HepG2 (cell line): ENCODE results near the gene HORMAD2. TPM values are rescaled to one million over a fixed set of nuclear protein-coding genes. Genes with fewer than 3 reads are reported as not detected.
A peak's percentile ranks its signal among the peaks of the same experiment; 100 is the strongest.

ENCODE experiments used
- ATAC-seq: fragments of 200-7000 bp; cut with Tn5 transposase; 3 replicates; pipeline ENCODE4 v1.9.1; 2020; ENCODE audit warnings: mild to moderate bottlenecking, moderate library complexity
- BruUV-seq: library from RNA; stranded (reverse); fragments of 400-500 nt; replicated peaks from 2 replicates; lab custom pipeline; 2021; lab: Mats Ljungman, UMichigan
- CTCF ChIA-PET: fragments of 300-600 bp; formaldehyde crosslinking; extraction: SDS; loops from one replicate; lab custom pipeline; 2021; ENCODE audit warnings: low total read pairs, inconsistent platforms, low intra/inter-chr PET ratio; lab: Yijun Ruan, JAX
- POLR2A ChIA-PET: fragments of 350-600 bp; sonication (Branson Sonifier 250); formaldehyde crosslinking; loops from one replicate; lab custom pipeline; 2020; ENCODE audit warnings: antibody characterized with exemption, inconsistent platforms; lab: Yijun Ruan, JAX
- DNase-seq: peaks from one replicate; pipeline ENCODE4 v3.0.0-alpha.2; 2015; ENCODE audit warnings: low spot score
- FAIRE-seq: peaks from 3 replicates; lab custom pipeline; 2011; peaks lifted over from hg19 to GRCh38; lab: Jason Lieb, UNC
- H2AFZ ChIP-seq: one replicate; pipeline ENCODE4 v1.6.1; 2011; ENCODE audit warnings: low read length, inconsistent platforms
- H3K27ac ChIP-seq: fragments of 300-600 bp; 3 replicates; pipeline ENCODE4 v1.8.0; 2011; ENCODE audit warnings: mixed run types, mild to moderate bottlenecking, mixed read lengths, low read length, inconsistent platforms; ENCODE audit not compliant: insufficient read depth; ENCODE audit errors: extremely low read length
- H3K27me3 ChIP-seq, 2 experiments: fragments of 200-600 bp in 1 of 2; 2 replicates in 1 of 2; 3 replicates in 1 of 2; pipeline versions ENCODE4 v1.6.0 to v1.8.0; 2011; ENCODE audit warnings: low read length in 2 of 2, mild to moderate bottlenecking in 2 of 2, moderate library complexity in 2 of 2, inconsistent platforms in 1 of 2; ENCODE audit not compliant: insufficient read depth in 2 of 2, control insufficient read depth in 1 of 2
- H3K36me3 ChIP-seq, 2 experiments: fragments of 200-600 bp in 1 of 2; replicated peaks in 1 of 2; 2 replicates in 1 of 2; 3 replicates in 1 of 2; pipeline versions ENCODE4 v1.5.1 to v1.8.0; 2011; ENCODE audit warnings: low read length in 2 of 2, inconsistent platforms in 1 of 2; ENCODE audit not compliant: insufficient read depth in 2 of 2, control insufficient read depth in 1 of 2
- H3K4me1 ChIP-seq: 2 replicates; pipeline ENCODE4 v1.5.1; 2012; ENCODE audit warnings: low read length, inconsistent platforms; ENCODE audit not compliant: insufficient read depth
- H3K4me2 ChIP-seq: 2 replicates; pipeline ENCODE4 v1.6.0; 2011; ENCODE audit warnings: low read depth, low read length, inconsistent platforms
- H3K4me3 ChIP-seq, 3 experiments: fragments of 200-600 bp in 1 of 3; sonication (generic), shearing (Covaris generic) in 1 of 3; replicated peaks in 1 of 3; 2 replicates each; pipeline ENCODE4 v1.5.1; 2011 to 2016; ENCODE audit warnings: low read length in 3 of 3, inconsistent platforms in 2 of 3, low read depth in 2 of 3, mild to moderate bottlenecking in 2 of 3, control low read depth in 1 of 3, mixed read lengths in 1 of 3; ENCODE audit not compliant: insufficient read depth in 1 of 3
- H3K79me2 ChIP-seq: one replicate; pipeline ENCODE4 v1.6.1; 2011; ENCODE audit warnings: low read length, inconsistent platforms; ENCODE audit not compliant: insufficient read depth
- H3K9ac ChIP-seq: 2 replicates; pipeline ENCODE4 v1.6.0; 2011; ENCODE audit warnings: mild to moderate bottlenecking, low read depth, low read length, inconsistent platforms; ENCODE audit not compliant: insufficient read depth
- H3K9me3 ChIP-seq: 2 replicates; pipeline ENCODE4 v1.5.1; 2012; ENCODE audit warnings: mild to moderate bottlenecking, low read length
- H4K20me1 ChIP-seq: 2 replicates; pipeline ENCODE4 v1.6.0; 2011; ENCODE audit warnings: inconsistent platforms, mild to moderate bottlenecking, low read length, moderate library complexity; ENCODE audit not compliant: insufficient read depth
- EP300 ChIP-seq, 3 experiments: sonication (generic) in 1 of 3; formaldehyde crosslinking in 1 of 3; IDR thresholded peaks; 2 replicates each; pipeline versions ENCODE4 v1.5.1 to v1.6.1; 2011 to 2020; ENCODE audit warnings: low read depth in 2 of 3, low read length in 2 of 3, borderline replicate concordance in 1 of 3, improper control_type of control experiment in 1 of 3, mild to moderate bottlenecking in 1 of 3, missing genetic modification reagents in 1 of 3, moderate library complexity in 1 of 3
- ETV5 ChIP-seq: IDR thresholded peaks from 2 replicates; pipeline ENCODE4 v1.6.1; 2018; ENCODE audit warnings: missing biosample characterization, missing genetic modification reagents, inconsistent platforms, borderline replicate concordance
- FOXP1 ChIP-seq, 2 experiments: fragments of 450-650 bp in 1 of 2; IDR thresholded peaks; 2 replicates each; pipeline ENCODE4 v1.6.1; 2017 to 2018; ENCODE audit warnings: antibody characterized with exemption in 1 of 2
- MBNL3 ChIP-seq: fragments of 250-450 bp; sonication (Bioruptor Pico); conservative IDR thresholded peaks from 2 replicates; pipeline ENCODE4 v1.8.0; 2022; ENCODE audit warnings: mild to moderate bottlenecking, inconsistent platforms
- REL ChIP-seq: sonication (generic); formaldehyde crosslinking; conservative IDR thresholded peaks from 2 replicates; pipeline ENCODE4 v1.8.0; 2022; ENCODE audit warnings: mild to moderate bottlenecking, missing genetic modification reagents, moderate library complexity
- RFX3 ChIP-seq: IDR thresholded peaks from 2 replicates; pipeline ENCODE4 v1.6.1; 2016; ENCODE audit warnings: missing biosample characterization, missing genetic modification reagents
- ZBTB21 ChIP-seq: sonication (generic); formaldehyde crosslinking; IDR thresholded peaks from 2 replicates; pipeline ENCODE4 v1.4.0; 2020; ENCODE audit warnings: missing genetic modification reagents
- ZFX ChIP-seq: sonication (generic); formaldehyde crosslinking; IDR thresholded peaks from 2 replicates; pipeline ENCODE4 v1.4.0; 2020; ENCODE audit warnings: mild to moderate bottlenecking, low read depth, missing genetic modification reagents, moderate library complexity
- ZNF441 ChIP-seq: sonication (generic); formaldehyde crosslinking; IDR thresholded peaks from 2 replicates; pipeline ENCODE4 v1.7.0; 2021; ENCODE audit warnings: missing genetic modification reagents, borderline replicate concordance
- ZNF768 ChIP-seq: sonication (generic); formaldehyde crosslinking; IDR thresholded peaks from 2 replicates; pipeline ENCODE4 v1.4.0; 2020; ENCODE audit warnings: missing genetic modification reagents
- ZNF839 ChIP-seq: sonication (generic); formaldehyde crosslinking; IDR thresholded peaks from 2 replicates; pipeline ENCODE4 v1.4.0; 2020; ENCODE audit warnings: missing genetic modification reagents, mild to moderate bottlenecking, borderline replicate concordance
- WGBS: methylation state at CpG from one replicate; pipeline ENCODE4 v1.1.6; 2017; ENCODE audit warnings: low lambda C conversion rate; 5-methylcytosine and 5-hydroxymethylcytosine counted together
- in situ Hi-C: cut with HindIII; loops from 2 replicates; pipeline ENCODE4 v1.10.0; 2017; ENCODE audit warnings: low pct_unique_long_range_greater_than_20kb; ENCODE audit not compliant: extremely low pct_ligation_motif_present
- intact Hi-C: fragments of 100-400 bp; cut with micrococcal nuclease; formaldehyde crosslinking; loops from one replicate; pipeline ENCODE4 v1.10.0; 2022; ENCODE audit not compliant: unreplicated experiment
- polyA plus RNA-seq, 8 experiments: library from polyadenylated mRNA; depleted of rRNA in 3 of 8; stranded (reverse) in 7 of 8; unstranded in 1 of 8; fragments of >200 nt; fragmentation: Illumina TruSeq in 4 of 8; extraction: Trizol in 4 of 8; gene quantifications; 2 replicates each; pipeline versions ENCODE4 v1.2.1 to v1.2.3, GENCODE V29; 2011 to 2016; ENCODE audit warnings: low read depth in 4 of 8, missing spikeins in 1 of 8, mixed read lengths in 1 of 8; ENCODE audit not compliant: insufficient read depth in 1 of 8
- total RNA-seq, 5 experiments: library from RNA; depleted of rRNA; stranded (reverse); fragments of >200 nt; fragmentation: Illumina TruSeq; extraction: Trizol; gene quantifications; 2 replicates each; pipeline ENCODE4 v1.2.3, GENCODE V29; 2016; ENCODE audit warnings: low read depth in 1 of 5
- TF ChIP-seq, protein P1 (sequence below): IDR thresholded peaks from 2 replicates; pipeline ENCODE4 v1.6.1; 2016
- TF ChIP-seq, protein P2 (sequence below): sonication (generic); formaldehyde crosslinking; IDR thresholded peaks from 2 replicates; pipeline ENCODE4 v1.4.0; 2020; ENCODE audit warnings: missing genetic modification reagents, mild to moderate bottlenecking, borderline replicate concordance
- TF ChIP-seq, protein P3 (sequence below): sonication (generic); formaldehyde crosslinking; IDR thresholded peaks from 2 replicates; pipeline ENCODE4 v1.9.0; 2022; ENCODE audit warnings: low read depth, missing genetic modification reagents
- TF ChIP-seq, protein P4 (sequence below): sonication (generic); formaldehyde crosslinking; IDR thresholded peaks from 2 replicates; pipeline ENCODE4 v1.5.0; 2020; ENCODE audit warnings: mild to moderate bottlenecking, missing genetic modification reagents, moderate library complexity

Gene HORMAD2
- total and polyA plus RNA-seq, 2 of the 13 experiments (the other 11 are each of a cell fraction or from before 2014, with no cell fraction given), result not detected

GRCh38 chr22:30204742-30205111, 124.5 kb downstream of the HORMAD2 start (continued):
- TF ChIP-seq, protein P1, sequence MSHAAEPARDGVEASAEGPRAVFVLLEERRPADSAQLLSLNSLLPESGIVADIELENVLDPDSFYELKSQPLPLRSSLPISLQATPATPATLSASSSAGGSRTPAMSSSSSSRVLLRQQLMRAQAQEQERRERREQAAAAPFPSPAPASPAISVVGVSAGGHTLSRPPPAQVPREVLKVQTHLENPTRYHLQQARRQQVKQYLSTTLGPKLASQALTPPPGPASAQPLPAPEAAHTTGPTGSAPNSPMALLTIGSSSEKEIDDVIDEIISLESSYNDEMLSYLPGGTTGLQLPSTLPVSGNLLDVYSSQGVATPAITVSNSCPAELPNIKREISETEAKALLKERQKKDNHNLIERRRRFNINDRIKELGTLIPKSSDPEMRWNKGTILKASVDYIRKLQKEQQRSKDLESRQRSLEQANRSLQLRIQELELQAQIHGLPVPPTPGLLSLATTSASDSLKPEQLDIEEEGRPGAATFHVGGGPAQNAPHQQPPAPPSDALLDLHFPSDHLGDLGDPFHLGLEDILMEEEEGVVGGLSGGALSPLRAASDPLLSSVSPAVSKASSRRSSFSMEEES (CRISPR knock-in tag), result no peak
- TF ChIP-seq, protein P2, sequence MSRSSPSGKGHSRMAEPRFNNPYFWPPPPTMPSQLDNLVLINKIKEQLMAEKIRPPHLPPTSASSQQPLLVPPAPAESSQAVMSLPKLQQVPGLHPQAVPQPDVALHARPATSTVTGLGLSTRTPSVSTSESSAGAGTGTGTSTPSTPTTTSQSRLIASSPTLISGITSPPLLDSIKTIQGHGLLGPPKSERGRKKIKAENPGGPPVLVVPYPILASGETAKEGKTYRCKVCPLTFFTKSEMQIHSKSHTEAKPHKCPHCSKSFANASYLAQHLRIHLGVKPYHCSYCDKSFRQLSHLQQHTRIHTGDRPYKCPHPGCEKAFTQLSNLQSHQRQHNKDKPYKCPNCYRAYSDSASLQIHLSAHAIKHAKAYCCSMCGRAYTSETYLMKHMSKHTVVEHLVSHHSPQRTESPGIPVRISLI, result no peak
- no peak for TF ChIP-seq ZNF441 (CRISPR knock-in tag)

DNA sequence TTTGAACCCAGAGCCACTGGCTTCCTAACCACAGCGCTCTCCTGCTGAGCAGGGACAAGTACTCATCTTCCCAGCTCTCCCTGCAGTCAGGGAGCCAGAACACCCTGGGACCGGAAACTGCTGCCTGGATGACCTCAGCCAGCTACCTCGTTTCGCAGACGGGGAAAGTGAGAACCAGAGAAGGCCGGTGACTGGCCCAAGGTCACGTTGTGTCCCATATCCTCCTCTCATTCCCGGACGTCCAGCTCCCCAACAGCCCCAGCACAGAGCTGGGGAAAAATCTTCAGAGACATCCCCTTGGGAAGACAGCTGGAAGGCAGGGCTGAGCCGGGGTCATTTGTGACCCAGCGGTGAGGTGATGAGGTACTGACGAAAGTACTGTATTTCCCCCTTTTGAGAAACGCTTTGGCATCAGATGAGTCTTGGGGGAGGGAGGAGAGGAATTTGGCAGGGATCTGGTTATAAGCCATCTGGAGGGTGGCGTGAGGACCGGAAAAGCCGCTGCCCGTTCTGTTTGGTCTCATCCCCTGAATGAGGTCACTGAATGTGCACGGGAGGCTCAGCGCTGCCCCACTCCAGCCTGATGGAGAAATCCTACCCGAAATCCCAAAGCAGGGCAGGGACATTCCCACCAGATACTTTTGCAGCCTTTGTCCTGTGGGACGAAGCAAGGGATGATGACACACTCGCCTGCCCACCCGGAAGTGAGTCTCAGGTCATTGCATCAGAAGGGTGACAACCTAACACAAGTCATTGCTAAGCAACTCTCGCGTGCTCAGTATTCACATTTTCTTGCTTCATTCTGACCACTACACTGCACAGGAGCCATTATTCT, 125.2 kb downstream of the HORMAD2 start:
- Histone ChIP-seq H3K4me3 (no peak overlapping the region), H3K27me3 (no peaks in the 10 kb centered on the region), H3K36me3 (no peaks in the 10 kb centered on the region), H3K27ac (no peak overlapping the region), H3K9me3 (no peaks in the 10 kb centered on the region), H2AFZ (no peak overlapping the region), H3K9ac (no peak overlapping the region), H4K20me1 (no peaks in the 10 kb centered on the region), H3K4me1 (peaks cover 54% of the 10 kb centered on the region), H3K79me2 (no peaks in the 10 kb centered on the region), H3K4me2 (no peak overlapping the region)
- intact Hi-C loops, result no loop called here
- in situ Hi-C loops, result no loop called here
- ATAC-seq (no peak), DNase-seq (peak; percentile 40), FAIRE-seq (no peak)
- no TSS peak for BruUV-seq
- POLR2A ChIA-PET, result interaction anchor here (0.6 to 1.5 kb wide), 2 partner anchors 10 to 184 kb away, joined by 3 to 4 read pairs; no protein-coding TSS in a partner anchor
- CTCF ChIA-PET, result no interaction called here
- WGBS, result 87% methylated on average over 23 of the region's 25 CpGs
- TF ChIP-seq, protein P3, sequence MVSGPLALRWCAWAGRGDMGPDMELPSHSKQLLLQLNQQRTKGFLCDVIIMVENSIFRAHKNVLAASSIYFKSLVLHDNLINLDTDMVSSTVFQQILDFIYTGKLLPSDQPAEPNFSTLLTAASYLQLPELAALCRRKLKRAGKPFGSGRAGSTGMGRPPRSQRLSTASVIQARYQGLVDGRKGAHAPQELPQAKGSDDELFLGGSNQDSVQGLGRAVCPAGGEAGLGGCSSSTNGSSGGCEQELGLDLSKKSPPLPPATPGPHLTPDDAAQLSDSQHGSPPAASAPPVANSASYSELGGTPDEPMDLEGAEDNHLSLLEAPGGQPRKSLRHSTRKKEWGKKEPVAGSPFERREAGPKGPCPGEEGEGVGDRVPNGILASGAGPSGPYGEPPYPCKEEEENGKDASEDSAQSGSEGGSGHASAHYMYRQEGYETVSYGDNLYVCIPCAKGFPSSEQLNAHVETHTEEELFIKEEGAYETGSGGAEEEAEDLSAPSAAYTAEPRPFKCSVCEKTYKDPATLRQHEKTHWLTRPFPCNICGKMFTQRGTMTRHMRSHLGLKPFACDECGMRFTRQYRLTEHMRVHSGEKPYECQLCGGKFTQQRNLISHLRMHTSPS (CRISPR knock-in tag), result no peak
- TF ChIP-seq RFX3 (CRISPR knock-in tag), result no peak
- TF ChIP-seq ZBTB21 (CRISPR knock-in tag), result 0 out of 2 replicates have a peak, but pooled peaks have one; percentile 37
- TF ChIP-seq EP300 (IDR thresholded peaks at IDR 0.05; ENCODE audit: low read depth in 2 of 2, low read length in 2 of 2), result no peak
- TF ChIP-seq EP300 (CRISPR knock-in tag; IDR thresholded peaks at IDR 0.05; ENCODE audit: borderline replicate concordance), result peak; percentile 25; the same call in 1 of the 2 replicates
- no peak for TF ChIP-seq MBNL3 (CRISPR knock-in tag)
- TF ChIP-seq, protein P4, sequence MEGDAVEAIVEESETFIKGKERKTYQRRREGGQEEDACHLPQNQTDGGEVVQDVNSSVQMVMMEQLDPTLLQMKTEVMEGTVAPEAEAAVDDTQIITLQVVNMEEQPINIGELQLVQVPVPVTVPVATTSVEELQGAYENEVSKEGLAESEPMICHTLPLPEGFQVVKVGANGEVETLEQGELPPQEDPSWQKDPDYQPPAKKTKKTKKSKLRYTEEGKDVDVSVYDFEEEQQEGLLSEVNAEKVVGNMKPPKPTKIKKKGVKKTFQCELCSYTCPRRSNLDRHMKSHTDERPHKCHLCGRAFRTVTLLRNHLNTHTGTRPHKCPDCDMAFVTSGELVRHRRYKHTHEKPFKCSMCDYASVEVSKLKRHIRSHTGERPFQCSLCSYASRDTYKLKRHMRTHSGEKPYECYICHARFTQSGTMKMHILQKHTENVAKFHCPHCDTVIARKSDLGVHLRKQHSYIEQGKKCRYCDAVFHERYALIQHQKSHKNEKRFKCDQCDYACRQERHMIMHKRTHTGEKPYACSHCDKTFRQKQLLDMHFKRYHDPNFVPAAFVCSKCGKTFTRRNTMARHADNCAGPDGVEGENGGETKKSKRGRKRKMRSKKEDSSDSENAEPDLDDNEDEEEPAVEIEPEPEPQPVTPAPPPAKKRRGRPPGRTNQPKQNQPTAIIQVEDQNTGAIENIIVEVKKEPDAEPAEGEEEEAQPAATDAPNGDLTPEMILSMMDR (CRISPR knock-in tag), result no peak
- TF ChIP-seq ZNF839, result no peak
- no peak for TF ChIP-seq REL (CRISPR knock-in tag)
- peak; percentile 72; the same call in 1 of the 2 replicates for TF ChIP-seq ZNF768
- no peak for TF ChIP-seq FOXP1 (IDR thresholded peaks at IDR 0.05)
- no peak for TF ChIP-seq FOXP1 (CRISPR knock-in tag; IDR thresholded peaks at IDR 0.05)
- TF ChIP-seq ZFX, result no peak
- 0 out of 2 replicates have a peak, but pooled peaks have one; percentile 34 for TF ChIP-seq ETV5 (CRISPR knock-in tag)
